ENCODE data around the gene CWH43. TPM values are rescaled to one million over a fixed set of nuclear protein-coding genes. Genes with fewer than 3 reads are reported as not detected.
"Not testable (repeated sequence)": the region's sequence is repeated elsewhere in the genome, so short reads cannot be mapped to it uniquely, and the experiment has no call there.

CWH43 gene
- total and polyA plus RNA-seq, 2 donors (not counting 1 experiment from before 2014, with no cell fraction given) = not detected

GRCh38 chr4:49097071-49097470 is 111.0 kb downstream of the CWH43 start:
- H3K4me3 Mint-ChIP-seq; H3K4me1 ChIP-seq (ENCODE audit: control insufficient read depth in 2 of 2, insufficient read depth in 2 of 2, low read length in 2 of 2); H2AFZ ChIP-seq (ENCODE audit: insufficient read depth, low read depth, low read length, poor library complexity, severe bottlenecking); POLR2A ChIA-PET; DNase-seq; H3K27ac ChIP-seq (ENCODE audit: low read length in 2 of 2); H3K27me3 ChIP-seq (replicated peaks in 1 of 4; ENCODE audit: control extremely low read depth in 1 of 4, control insufficient read depth in 3 of 4, insufficient read depth in 4 of 4, low read length in 3 of 4); H3K36me3 ChIP-seq (replicated peaks in 1 of 2; ENCODE audit: control extremely low read depth in 1 of 2, control insufficient read depth in 1 of 2, extremely low read depth in 1 of 2, insufficient read depth in 2 of 2, low read length in 1 of 2); H3K79me2 ChIP-seq (ENCODE audit: control insufficient read depth, insufficient read depth, low read length); CTCF ChIA-PET; H3K9ac ChIP-seq (ENCODE audit: low read length); H3K4me1 Mint-ChIP-seq; H4K20me1 ChIP-seq (ENCODE audit: control insufficient read depth, insufficient read depth, low read length, poor library complexity, severe bottlenecking); H3K27me3 Mint-ChIP-seq; H3K27ac Mint-ChIP-seq; ATAC-seq (ENCODE audit: low read depth); H3K4me3 ChIP-seq (ENCODE audit: control extremely low read depth in 1 of 5, extremely low read depth in 1 of 5, insufficient read depth in 1 of 5, low read depth in 2 of 5, low read length in 4 of 5); intact Hi-C loops (cut with micrococcal nuclease); H3K4me2 ChIP-seq (replicated peaks; ENCODE audit: low read depth, low read length, poor library complexity, severe bottlenecking): not testable (repeated sequence)
- peaks cover 8 to 49% (median 39%) of the 10 kb centered on the region in 3 donors for H3K9me3 ChIP-seq (ENCODE audit: control extremely low read depth in 1 of 3, control insufficient read depth in 2 of 3, insufficient read depth in 1 of 3, low read length in 2 of 3)
- WGBS (ENCODE audit: insufficient coverage) = 55% methylated on average over 9 of the region's 9 CpGs
- peaks cover 38% of the 10 kb centered on the region for H3K9me3 Mint-ChIP-seq (ENCODE audit: insufficient read depth)

GRCh38 chr4:49097505-49097904 is 111.4 kb downstream of the CWH43 start:
- ATAC-seq (ENCODE audit: low read depth); H3K4me3 ChIP-seq (ENCODE audit: control extremely low read depth in 1 of 5, extremely low read depth in 1 of 5, insufficient read depth in 1 of 5, low read depth in 2 of 5, low read length in 4 of 5); H2AFZ ChIP-seq (ENCODE audit: insufficient read depth, low read depth, low read length, poor library complexity, severe bottlenecking); H3K27ac Mint-ChIP-seq; H3K27me3 Mint-ChIP-seq; CTCF ChIA-PET; H3K4me3 Mint-ChIP-seq; H3K4me1 ChIP-seq (ENCODE audit: control insufficient read depth in 2 of 2, insufficient read depth in 2 of 2, low read length in 2 of 2); H3K36me3 ChIP-seq (replicated peaks in 1 of 2; ENCODE audit: control extremely low read depth in 1 of 2, control insufficient read depth in 1 of 2, extremely low read depth in 1 of 2, insufficient read depth in 2 of 2, low read length in 1 of 2); H3K79me2 ChIP-seq (ENCODE audit: control insufficient read depth, insufficient read depth, low read length); H3K9ac ChIP-seq (ENCODE audit: low read length); H3K4me2 ChIP-seq (replicated peaks; ENCODE audit: low read depth, low read length, poor library complexity, severe bottlenecking); POLR2A ChIA-PET; DNase-seq; H3K27me3 ChIP-seq (replicated peaks in 1 of 4; ENCODE audit: control extremely low read depth in 1 of 4, control insufficient read depth in 3 of 4, insufficient read depth in 4 of 4, low read length in 3 of 4); H4K20me1 ChIP-seq (ENCODE audit: control insufficient read depth, insufficient read depth, low read length, poor library complexity, severe bottlenecking); intact Hi-C loops (cut with micrococcal nuclease); H3K27ac ChIP-seq (ENCODE audit: low read length in 2 of 2); H3K4me1 Mint-ChIP-seq: not testable (repeated sequence)
- 69% methylated on average over 11 of the region's 11 CpGs for WGBS (ENCODE audit: insufficient coverage)
- peaks cover 37% of the 10 kb centered on the region for H3K9me3 Mint-ChIP-seq (ENCODE audit: insufficient read depth)
- H3K9me3 ChIP-seq (ENCODE audit: control extremely low read depth in 1 of 3, control insufficient read depth in 2 of 3, insufficient read depth in 1 of 3, low read length in 2 of 3) = peaks cover 8 to 48% (median 35%) of the 10 kb centered on the region in 3 donors

GRCh38 chr4:49098034-49098759 is 112.1 kb downstream of the CWH43 start:
- H3K79me2 ChIP-seq (ENCODE audit: control insufficient read depth, insufficient read depth, low read length); H2AFZ ChIP-seq (ENCODE audit: insufficient read depth, low read depth, low read length, poor library complexity, severe bottlenecking); H3K27ac ChIP-seq (ENCODE audit: low read length in 2 of 2); POLR2A ChIA-PET; H3K27me3 ChIP-seq (replicated peaks in 1 of 4; ENCODE audit: control extremely low read depth in 1 of 4, control insufficient read depth in 3 of 4, insufficient read depth in 4 of 4, low read length in 3 of 4); H3K27ac Mint-ChIP-seq; H3K4me1 Mint-ChIP-seq; H3K4me3 ChIP-seq (ENCODE audit: control extremely low read depth in 1 of 5, extremely low read depth in 1 of 5, insufficient read depth in 1 of 5, low read depth in 2 of 5, low read length in 4 of 5); H3K4me1 ChIP-seq (ENCODE audit: control insufficient read depth in 2 of 2, insufficient read depth in 2 of 2, low read length in 2 of 2); H3K4me2 ChIP-seq (replicated peaks; ENCODE audit: low read depth, low read length, poor library complexity, severe bottlenecking); H3K4me3 Mint-ChIP-seq; DNase-seq; H3K27me3 Mint-ChIP-seq; H3K36me3 ChIP-seq (replicated peaks in 1 of 2; ENCODE audit: control extremely low read depth in 1 of 2, control insufficient read depth in 1 of 2, extremely low read depth in 1 of 2, insufficient read depth in 2 of 2, low read length in 1 of 2); ATAC-seq (ENCODE audit: low read depth); H4K20me1 ChIP-seq (ENCODE audit: control insufficient read depth, insufficient read depth, low read length, poor library complexity, severe bottlenecking); H3K9ac ChIP-seq (ENCODE audit: low read length); CTCF ChIA-PET; intact Hi-C loops (cut with micrococcal nuclease): not testable (repeated sequence)
- WGBS (ENCODE audit: insufficient coverage) = 78% methylated on average over 14 of the region's 14 CpGs
- H3K9me3 Mint-ChIP-seq (ENCODE audit: insufficient read depth) = peaks cover 37% of the 10 kb centered on the region
- peaks cover 7 to 48% (median 30%) of the 10 kb centered on the region in 3 donors for H3K9me3 ChIP-seq (ENCODE audit: control extremely low read depth in 1 of 3, control insufficient read depth in 2 of 3, insufficient read depth in 1 of 3, low read length in 2 of 3)

GRCh38 chr4:49099831-49100444 is 113.9 kb downstream of the CWH43 start:
- H3K27me3 Mint-ChIP-seq; H2AFZ ChIP-seq (ENCODE audit: insufficient read depth, low read depth, low read length, poor library complexity, severe bottlenecking); intact Hi-C loops (cut with micrococcal nuclease); H3K4me1 ChIP-seq (ENCODE audit: control insufficient read depth in 2 of 2, insufficient read depth in 2 of 2, low read length in 2 of 2); H3K27me3 ChIP-seq (replicated peaks in 1 of 4; ENCODE audit: control extremely low read depth in 1 of 4, control insufficient read depth in 3 of 4, insufficient read depth in 4 of 4, low read length in 3 of 4); H4K20me1 ChIP-seq (ENCODE audit: control insufficient read depth, insufficient read depth, low read length, poor library complexity, severe bottlenecking); H3K79me2 ChIP-seq (ENCODE audit: control insufficient read depth, insufficient read depth, low read length); H3K36me3 ChIP-seq (replicated peaks in 1 of 2; ENCODE audit: control extremely low read depth in 1 of 2, control insufficient read depth in 1 of 2, extremely low read depth in 1 of 2, insufficient read depth in 2 of 2, low read length in 1 of 2); CTCF ChIA-PET; POLR2A ChIA-PET; H3K4me3 ChIP-seq (ENCODE audit: control extremely low read depth in 1 of 5, extremely low read depth in 1 of 5, insufficient read depth in 1 of 5, low read depth in 2 of 5, low read length in 4 of 5); H3K27ac ChIP-seq (ENCODE audit: low read length in 2 of 2); H3K4me1 Mint-ChIP-seq; H3K4me2 ChIP-seq (replicated peaks; ENCODE audit: low read depth, low read length, poor library complexity, severe bottlenecking); H3K27ac Mint-ChIP-seq; H3K9ac ChIP-seq (ENCODE audit: low read length); H3K4me3 Mint-ChIP-seq; ATAC-seq (ENCODE audit: low read depth): not testable (repeated sequence)
- peaks cover 40% of the 10 kb centered on the region for H3K9me3 Mint-ChIP-seq (ENCODE audit: insufficient read depth)
- peak; percentile 19 for DNase-seq
- 80% methylated on average over 16 of the region's 16 CpGs for WGBS (ENCODE audit: insufficient coverage)
- H3K9me3 ChIP-seq (ENCODE audit: control extremely low read depth in 1 of 3, control insufficient read depth in 2 of 3, insufficient read depth in 1 of 3, low read length in 2 of 3) = peaks cover 12 to 63% (median 40%) of the 10 kb centered on the region in 3 donors
